ENCODE data around the gene CASP8. TPM values are rescaled to one million over a fixed set of nuclear protein-coding genes. Genes with fewer than 3 reads are reported as not detected.

The CASP8 gene
- total RNA-seq, 1 donor from 2014 or later = 14.0 TPM

Other genes starting within 250 kb of the CASP8 start
- gene HYCC2, start 188.9 kb upstream of the CASP8 start, total RNA-seq = 11.6 and 16.2 TPM in 2 replicates
- gene NDUFB3, start 188.5 kb upstream of the CASP8 start, total RNA-seq = 89.2 and 90.5 TPM in 2 replicates
- gene CFLAR, start 144.4 kb upstream of the CASP8 start, total RNA-seq = 228 and 323 TPM in 2 replicates
- 24.2 and 50.4 TPM in 2 replicates for gene CASP10, start 77.4 kb upstream of the CASP8 start, total RNA-seq
- gene FLACC1, start 96.8 kb downstream of the CASP8 start, total RNA-seq = 0.33 and 0.56 TPM in 2 replicates
- 30.3 and 35.0 TPM in 2 replicates for gene TRAK2, start 190.9 kb downstream of the CASP8 start, total RNA-seq
- gene STRADB, start 191.2 kb downstream of the CASP8 start, total RNA-seq = 21.5 and 26.3 TPM in 2 replicates